Activated CD4-positive, alpha-beta T cell treated with anti-CD3 and anti-CD28 coated beads, Interleukin-2, amount 50 U/mL, for 16 hours (primary cell): ENCODE results near the gene GRIA4.

ENCODE experiments used
- DNase-seq: peaks from one replicate; pipeline ENCODE4 v3.0.0-alpha.2; 2020

GRIA4 gene

DNA sequence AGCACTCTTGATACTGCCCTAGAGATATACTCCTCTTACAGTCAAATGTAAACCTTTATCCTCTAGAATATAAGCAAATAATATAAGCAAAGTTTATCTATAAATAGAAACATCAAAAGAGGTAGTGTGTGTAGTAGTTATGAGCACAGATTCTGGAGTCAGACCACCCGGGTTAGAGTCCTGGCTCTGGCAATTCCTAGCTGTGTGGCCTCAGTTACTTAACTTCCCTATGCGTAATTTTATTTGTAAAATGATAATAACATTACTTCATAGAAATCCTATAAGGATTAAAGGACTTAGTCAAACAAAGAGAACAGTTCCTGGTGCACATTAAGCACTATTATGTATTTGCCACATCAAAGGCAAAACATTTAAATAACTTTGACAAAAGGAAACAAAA is 405.2 kb downstream of the GRIA4 start:
- no peak for DNase-seq

GRCh38 chr11:106017093-106017492 is 407.2 kb downstream of the GRIA4 start:
- DNase-seq: peak; percentile 5

DNA sequence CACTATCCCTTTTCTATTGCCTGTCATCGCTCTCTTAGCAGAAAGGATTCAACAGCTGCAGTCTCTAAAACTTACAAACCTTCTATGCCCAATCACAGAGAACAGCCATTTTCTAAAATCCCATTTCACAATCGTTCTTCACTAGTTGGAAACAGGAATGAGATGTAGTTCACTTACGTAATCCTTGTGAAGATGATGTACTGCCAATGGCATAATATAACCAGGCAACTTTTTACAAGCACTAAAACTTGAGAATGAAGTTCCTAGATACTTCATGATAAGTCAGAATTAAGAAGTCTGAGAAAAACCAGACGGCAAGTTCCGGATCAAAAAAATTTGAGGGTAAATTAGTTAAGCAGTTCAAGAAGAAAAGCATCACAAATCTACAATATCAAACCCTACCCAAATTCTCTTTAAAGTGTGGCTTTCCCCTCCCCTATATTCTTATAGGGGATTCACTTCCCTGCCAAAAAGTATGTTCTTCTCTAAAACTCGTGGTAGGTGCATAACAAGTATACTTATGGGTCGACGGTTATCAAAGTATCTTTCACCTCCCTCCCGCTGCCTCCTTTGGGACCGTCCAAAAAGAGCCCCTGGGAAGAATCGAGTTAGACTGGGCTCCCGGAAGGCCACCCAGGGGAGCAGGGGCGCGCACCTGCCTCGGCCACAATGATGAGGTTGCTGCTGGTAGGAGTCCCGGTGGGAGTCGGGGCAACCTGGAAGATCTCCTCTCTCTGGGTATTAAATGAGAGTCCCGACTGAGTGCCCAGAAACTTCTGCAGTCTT is 411.5 kb downstream of the GRIA4 start:
- no peak for DNase-seq

DNA sequence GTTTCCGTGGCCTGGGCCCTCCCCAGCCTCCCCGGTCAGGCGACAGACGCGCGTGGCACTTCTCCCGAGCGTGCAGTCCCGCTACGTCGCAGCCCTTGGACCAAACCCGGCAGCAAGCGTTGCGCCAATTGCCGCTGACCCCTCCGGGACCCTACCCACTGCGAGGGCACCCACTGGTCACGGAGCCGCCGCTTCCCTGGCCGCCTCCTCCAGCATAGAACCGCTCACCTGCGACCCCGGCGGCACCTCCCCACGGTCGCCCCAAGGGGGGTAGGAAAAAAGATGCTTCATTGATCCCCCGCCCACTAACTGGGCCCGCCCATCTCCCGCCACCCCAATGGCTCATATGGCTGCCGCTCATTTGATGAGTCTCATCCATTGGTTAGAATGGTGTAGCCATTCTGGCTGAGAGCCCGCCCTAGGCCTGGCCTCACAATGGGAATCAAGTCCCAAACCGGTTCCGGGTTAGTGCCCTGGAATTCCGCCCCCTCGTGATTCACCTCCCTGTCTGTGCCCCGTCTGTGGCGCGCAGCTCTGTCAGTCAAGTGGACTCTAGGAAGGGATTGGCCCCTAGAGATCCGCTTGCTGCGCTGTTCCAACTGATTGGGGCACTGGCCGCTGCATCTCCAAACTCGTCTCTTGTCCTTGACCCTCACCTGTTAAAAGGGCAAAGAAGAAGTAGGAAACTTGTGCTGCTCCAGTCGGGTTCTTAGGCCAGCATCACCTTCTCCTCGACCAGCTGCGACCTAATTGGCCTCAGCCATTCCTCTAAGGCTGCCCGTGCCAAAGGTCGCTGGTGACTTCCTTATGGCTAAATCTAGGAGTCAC is 412.3 kb downstream of the GRIA4 start, which contains the start of gene MSANTD4:
TSS of gene MSANTD4 (minus strand) at position 274 of the 828 bp plus-strand sequence. CDS start 11,323 bp downstream, outside the sequence.
- peak; percentile 99 for DNase-seq

- no peak for DNase-seq
Measured at GRCh38 chr11:106022795-106023275, 413.0 kb downstream of the GRIA4 start.

DNA sequence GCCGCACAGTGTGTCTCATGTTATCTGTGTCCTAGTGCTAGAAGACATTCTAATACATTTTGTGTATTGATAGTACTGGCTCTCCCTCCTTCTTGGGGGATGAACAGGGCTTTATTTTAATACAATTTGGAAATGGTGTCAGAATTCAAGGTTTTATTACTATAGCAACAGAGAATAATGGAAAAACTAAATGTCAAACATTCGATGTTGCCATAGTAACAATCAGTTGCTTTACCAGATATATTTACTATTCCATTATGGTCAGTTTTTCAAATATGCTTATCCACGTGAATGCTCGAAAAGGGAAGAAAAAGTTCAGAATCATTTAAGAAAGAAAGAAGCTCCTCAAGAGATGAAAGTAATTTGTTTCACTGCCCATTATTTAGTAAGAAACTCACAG is 420.7 kb downstream of the GRIA4 start:
- DNase-seq: no peak

GRCh38 chr11:106031202-106031810 is 421.4 kb downstream of the GRIA4 start:
- peak; percentile 72 for DNase-seq
